NCI-H510A (cell line): ENCODE measurements around the gene SND1.

Experiments used
- DNase-seq: peaks from one replicate; lab custom pipeline; 2025; lab: John Stamatoyannopoulos, UW

Gene SND1

DNA sequence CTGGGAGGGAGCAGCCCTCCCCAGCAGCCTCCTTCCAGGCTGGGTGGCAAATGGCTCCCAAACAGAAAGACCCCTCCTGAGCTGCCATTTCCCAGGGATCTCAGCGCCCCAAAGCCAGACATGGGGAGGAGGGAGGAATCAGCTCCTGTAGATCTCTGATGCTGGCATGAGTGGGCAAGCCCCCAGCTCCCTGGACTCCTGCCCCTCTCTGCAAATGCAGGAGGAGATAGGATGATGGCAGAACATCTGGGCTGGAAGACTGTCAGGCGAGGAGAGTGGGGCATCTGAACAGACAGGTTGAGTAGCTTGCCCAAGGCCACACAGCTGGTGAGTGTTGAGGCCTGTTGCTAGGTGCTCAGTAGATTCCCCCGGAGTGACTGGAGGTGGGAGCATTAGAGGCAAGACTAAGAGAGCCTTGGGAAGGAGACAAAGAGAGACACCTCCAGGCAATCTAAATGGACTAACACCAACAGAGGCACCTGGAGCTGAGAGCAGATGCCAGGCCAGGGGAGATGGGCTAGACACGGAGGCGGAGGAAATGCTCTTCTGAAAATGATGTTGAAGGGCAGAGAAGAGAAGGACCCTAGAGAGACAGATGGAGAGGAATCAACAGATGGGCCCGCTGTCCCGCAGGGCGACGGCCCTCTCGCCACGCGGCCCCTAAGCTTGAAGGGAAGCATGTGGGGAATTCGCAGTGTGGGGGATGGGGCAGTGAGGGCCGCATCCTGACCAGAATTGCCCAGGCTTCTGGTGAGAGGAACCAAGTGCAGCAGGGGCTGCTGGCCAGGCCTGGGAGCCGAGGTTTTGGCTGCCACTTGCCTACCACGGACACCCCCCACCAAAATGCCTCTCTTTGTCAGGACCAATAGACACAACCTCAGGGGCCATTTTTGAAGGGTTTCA is 464.1 kb downstream of the SND1 start:
- no peak for DNase-seq

DNA sequence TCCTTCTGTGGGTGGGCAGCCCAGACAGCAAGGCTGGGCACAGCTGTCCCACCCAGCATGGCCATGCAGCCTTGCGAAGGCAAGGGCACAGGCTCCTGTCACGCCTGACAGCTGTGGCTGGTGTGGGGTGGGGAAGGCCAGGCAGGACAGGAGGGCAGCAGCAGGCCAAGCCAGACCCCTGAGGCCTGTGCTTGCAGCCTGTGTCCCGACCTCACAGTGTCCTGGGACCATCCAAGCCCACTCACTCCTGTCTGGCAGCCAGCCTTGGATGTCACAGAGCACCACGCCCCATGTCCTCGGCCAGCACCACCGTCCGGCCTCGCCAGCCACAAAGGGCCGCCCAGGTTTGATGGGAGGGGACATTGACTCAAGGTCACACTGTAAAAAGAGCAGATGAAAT is 464.7 kb downstream of the SND1 start:
- DNase-seq = no peak

GRCh38 chr7:128117691-128118090 is 465.7 kb downstream of the SND1 start:
- DNase-seq = no peak

- DNase-seq = no peak
These were observed 467.0 kb downstream of the SND1 start for GRCh38 chr7:128119036-128119435.

GRCh38 chr7:128120116-128120515 is 468.1 kb downstream of the SND1 start:
- no peak for DNase-seq

DNA sequence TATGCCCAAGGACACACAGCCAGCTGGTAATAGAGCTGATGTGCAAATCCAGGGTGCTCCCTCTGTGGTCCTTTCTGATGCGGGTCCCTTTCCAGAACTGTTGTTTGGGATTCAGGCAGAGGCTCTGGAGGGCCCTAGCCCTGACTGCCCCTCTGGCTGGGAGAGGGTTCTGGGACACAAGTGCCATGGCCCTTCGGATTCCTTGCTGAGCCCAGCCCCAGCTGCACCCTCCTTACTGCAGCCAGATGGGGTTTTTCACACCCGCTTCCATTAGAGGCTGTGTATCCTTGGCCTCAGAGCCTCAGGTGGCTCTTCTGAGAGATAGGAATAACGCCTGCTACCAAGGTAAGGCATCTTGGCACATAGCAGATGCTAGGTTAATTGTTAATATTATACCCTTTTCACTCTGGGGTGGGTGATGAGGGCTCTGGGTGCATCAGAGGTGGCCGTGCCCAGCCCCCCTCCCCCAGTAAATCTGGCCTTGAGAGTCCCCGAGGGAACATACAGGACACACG is 469.0 kb downstream of the SND1 start:
- no peak for DNase-seq

- DNase-seq = no peak
These were observed 469.9 kb downstream of the SND1 start for GRCh38 chr7:128121711-128122530.

DNA sequence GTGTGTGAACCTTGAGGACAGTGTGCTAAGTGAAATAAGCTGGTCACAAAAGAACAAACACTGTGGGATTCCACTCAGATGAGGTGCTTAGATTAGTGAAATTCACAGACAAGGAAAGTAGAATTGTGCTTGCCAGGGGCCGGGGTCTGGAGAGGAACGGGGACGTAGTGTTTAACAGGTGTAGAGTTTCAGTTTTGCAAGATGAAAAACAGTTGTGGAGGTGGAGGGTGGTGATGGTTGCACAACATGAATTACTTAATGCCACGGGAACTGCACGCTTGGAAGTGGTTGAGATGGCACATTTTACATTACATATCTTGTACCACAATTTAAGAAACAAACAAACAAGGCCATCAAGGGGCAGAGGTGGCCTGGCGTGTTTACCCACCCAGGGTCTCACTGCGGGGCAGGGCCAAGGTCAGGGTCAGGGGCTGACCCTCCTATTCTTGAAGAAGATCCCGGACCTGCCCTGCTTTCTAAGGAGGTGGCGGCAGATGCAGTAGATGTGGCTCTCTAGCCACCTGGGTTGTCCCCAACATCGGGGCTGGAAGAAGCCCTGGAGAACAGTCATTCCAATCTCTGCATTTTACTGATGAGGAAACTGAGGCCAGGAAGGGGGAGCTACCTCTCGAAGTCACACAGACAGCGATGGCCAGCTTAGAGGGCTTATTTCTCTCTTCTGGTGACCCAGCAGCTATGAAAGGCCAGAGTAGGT is 470.7 kb downstream of the SND1 start:
- DNase-seq = no peak

DNA sequence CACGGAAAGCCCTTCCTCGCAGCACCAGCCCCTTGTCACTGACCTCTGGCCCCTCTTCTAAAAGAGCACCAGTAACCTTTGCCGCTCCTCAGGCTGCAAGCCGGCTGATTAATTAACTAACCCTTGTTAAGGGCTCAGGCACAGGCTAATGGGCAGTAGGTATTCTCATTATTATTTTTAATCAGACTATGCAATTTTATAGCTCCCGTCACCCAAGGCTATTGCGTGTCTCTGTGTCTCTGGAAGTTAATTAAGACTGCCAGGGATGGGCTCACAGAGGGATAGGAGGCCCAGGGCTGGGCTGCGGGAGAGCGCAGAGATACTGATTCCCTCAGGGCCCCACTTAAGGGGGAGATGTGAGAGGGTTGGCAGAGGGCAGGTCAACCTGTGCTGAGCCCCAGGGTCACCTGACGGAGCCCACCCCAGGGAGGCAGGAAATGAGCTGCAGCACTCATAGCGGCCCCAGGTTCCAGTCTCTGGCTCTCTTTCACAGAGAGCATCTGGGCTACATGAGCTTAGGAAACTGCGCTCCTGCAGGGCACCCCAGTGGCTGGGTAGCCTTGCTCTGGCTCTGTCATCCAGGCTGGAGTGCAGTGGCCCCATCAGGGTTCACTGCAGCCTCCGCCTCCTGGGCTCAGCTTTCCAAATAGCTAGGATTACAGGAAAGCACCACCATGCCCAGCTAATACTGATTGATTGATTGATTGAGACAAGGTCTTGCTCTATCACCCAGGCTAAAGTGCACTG is 471.5 kb downstream of the SND1 start:
- no peak for DNase-seq

DNA sequence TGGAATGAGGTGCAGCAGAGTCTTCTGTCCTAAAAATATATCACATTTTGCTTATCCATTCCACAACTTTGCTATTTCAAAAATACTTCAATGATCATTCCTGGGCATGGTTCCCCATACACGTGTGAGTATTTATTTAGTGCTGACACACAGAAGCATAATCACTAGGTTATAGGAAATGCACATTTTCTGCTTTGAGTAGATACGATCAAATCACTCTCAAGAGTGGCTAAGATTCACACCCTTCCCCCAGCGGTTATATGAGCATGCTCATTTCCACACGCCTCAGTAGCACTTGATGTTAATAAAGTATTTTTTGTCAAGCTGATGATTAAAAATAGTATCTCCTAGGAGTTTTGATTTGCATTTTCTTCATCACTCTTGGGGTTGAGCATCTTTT is 472.8 kb downstream of the SND1 start:
- no peak for DNase-seq

DNA sequence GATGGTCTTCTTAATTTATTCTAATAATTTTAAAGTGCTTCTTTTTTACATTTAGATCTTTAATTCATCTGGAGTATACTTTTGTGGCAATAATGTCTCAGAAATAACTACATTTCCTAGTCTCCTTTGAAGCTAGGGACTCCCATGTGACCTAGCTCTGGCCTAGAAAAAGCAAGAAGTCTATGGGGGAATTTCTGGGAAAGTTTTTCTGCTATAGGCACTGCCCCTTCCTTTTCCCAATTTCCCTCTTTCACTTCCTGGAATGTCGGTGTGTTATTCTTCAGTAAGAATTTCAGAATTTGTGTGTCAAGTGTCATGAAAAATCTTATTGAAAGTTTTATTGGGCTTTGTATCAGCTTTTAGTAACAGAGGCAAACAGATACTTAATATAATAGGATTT is 473.8 kb downstream of the SND1 start:
- no peak for DNase-seq

DNA sequence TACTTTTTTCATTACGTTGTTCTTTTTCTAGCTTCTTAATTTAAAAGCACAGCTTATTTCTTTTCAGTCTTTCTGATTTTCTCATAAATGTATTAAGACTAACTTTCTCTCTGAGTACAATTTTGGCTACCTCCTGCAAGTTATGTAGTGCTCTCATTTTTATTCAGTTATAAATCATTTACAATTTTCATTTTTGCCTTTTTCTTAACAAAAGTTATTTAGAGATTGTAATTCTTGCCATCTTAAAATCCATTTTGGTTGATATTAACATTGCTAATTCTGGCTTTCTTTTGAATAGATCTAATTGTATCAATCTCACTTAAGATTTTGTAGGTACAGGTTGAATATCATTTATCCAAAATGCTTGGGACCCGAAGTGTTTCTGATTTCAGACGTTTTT is 476.4 kb downstream of the SND1 start:
- no peak for DNase-seq

DNA sequence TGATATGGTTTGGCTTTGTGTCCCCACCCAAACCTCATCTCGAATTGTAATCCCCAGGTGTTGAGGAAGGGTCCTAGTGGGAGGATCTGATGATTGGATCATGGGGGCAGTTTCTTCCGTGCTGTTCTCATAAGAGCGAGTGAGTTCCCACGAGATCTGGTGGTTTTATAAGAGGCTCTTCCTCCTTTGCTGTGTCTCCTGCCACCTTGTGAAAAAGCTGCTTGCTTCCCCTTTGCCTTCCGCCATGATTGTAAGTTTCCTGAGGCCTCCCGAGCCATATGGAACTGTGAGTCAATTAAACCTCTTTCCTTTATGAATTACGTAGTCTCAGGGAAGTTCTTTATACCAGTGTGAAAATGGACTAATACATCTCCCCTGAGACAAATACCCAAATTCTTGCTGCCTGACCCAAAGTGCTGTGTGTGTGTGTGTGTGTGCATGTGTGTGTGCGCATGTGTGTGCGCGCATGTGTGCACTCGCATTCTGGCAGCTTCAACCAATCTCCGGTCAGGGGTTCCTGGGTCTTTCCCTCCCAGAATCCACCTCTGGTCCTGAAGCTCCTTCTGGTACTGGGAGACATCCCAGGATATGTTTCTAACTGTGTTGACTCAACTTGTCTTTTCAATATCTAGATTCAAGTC is 477.4 kb downstream of the SND1 start:
- no peak for DNase-seq

DNA sequence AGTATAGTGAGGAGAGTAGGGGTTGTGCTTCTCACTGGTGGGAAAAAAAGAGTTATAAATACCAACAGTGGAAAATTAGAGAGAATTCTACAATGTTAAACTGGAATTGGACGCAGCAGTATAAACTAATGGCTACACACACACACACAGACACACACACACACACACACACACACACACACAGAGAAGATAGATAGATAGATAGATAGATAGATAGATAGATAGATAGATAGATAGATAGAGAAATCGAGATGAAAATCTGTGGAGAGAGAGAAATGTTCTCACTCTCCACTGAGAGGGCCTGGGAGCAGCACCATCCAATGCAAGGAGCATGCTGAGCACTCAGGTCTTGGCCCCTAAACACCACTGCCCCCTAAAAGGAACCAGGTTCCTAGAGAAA is 479.1 kb downstream of the SND1 start:
- no peak for DNase-seq

DNA sequence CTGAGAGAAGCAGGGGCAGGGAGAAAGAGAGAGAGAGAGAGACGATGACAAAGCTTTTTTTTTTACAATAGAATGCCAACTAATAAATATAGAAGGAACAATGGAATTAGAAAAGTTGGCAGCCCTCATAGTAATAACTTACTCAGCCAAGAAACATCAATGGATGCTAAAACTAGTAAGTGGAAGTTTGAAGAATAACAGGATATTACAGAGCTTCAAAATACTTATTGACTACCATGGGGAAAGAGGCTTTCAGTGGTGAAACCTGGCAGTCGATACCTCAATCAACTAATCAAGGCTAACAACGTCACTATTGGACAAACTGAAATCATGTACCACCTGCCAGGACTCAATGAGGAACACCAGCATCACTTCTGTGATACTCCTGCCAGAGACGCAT is 479.7 kb downstream of the SND1 start:
- DNase-seq = no peak

GRCh38 chr7:128132426-128133069 is 480.6 kb downstream of the SND1 start:
- DNase-seq = no peak

GRCh38 chr7:128135159-128135514 is 483.1 kb downstream of the SND1 start:
- DNase-seq = no peak

DNA sequence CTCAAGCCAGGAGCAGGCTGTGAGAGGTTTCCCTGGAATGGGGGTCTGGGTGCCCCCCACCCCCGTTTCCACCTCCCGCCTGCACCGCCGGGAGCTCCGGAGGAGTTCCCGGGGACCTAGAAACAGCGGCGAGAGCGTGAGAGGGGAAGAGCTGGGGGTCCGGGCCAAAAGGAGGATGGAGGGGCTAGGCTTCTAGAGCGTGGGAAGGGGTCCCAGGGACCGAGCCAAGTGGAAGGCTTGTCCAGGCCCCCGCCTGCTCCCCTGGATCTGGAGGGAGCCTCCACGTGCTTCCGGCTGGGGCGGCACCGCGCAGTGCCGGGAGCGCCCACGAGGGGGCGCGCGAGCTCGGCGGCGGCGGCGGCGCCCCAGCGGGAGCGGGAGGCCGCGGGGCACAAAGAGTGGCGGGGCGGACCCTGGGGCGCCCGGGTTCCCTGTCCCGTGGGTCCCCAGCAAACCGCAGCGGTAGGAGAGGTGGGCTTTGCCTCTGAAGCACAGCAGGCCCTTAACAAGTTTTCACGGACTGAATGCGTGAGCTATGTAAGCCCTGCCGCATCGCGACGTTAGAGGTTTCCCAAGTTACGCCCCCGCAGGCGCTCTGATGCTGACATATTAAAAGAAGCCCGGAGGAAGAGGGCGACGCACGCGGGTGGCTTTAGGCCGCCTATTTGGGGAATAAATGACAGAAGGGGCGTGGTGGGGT is 483.7 kb downstream of the SND1 start:
- no peak for DNase-seq

DNA sequence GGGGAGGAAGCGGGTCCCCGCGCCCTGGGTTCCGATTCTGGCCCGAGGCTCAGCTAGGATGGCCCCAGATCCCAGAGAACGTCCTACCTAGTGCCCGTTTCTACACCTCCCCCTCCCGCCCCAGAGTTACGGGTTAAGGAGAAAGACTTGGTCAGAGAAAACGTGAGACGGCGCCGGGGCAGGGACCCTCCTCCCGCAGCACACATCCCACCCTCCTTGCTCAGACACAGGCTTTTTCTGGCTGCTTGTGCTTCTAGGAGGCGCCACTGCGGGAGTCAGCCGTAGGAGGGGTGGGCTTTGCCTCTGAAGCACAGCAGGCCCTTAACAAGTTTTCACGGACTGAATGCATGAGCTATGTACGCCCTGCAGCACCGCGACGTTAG is 484.2 kb downstream of the SND1 start:
- no peak for DNase-seq

DNA sequence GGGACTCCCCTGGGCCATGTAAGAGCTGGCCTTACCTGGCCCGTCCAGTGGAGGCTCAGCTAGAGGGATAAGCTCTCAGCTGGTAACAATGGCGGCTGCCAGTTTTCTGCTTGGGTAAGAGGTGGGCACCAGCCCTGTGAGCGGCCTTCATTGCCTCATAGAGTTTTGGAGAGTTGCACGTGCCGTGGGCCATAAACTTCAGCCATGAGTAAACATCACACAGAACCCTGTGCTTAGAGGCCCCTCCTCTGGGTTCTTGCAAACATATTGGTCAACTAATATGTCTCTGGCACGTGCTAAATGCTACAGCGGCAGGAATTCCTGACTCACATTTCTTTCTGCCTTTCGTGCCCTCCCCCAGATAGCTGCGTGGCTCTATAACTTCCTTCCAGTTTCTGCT is 485.2 kb downstream of the SND1 start:
- no peak for DNase-seq
